PFSK-1 (cell line): Measurements from ENCODE around the gene COL25A1.

Source experiments
- FOXP2 ChIP-seq: optimal IDR thresholded peaks from 2 replicates; pipeline ENCODE3; 2011; ENCODE audit warnings: borderline replicate concordance, control low read depth, inconsistent platforms; ENCODE audit not compliant: insufficient read depth; ENCODE audit errors: extremely low read length, extremely low read depth
- POLR2AphosphoS5 ChIP-seq: IDR thresholded peaks from 2 replicates; pipeline ENCODE4 v1.6.1; 2012; ENCODE audit warnings: low read depth, mild to moderate bottlenecking, control low read depth, low read length, moderate library complexity
- SIN3A ChIP-seq: IDR thresholded peaks from 2 replicates; pipeline ENCODE4 v1.6.1; 2012; ENCODE audit warnings: mild to moderate bottlenecking, low read length, moderate library complexity, borderline replicate concordance; ENCODE audit not compliant: insufficient read depth
- TAF1 ChIP-seq: IDR thresholded peaks from 2 replicates; pipeline ENCODE4 v1.6.1; 2012; ENCODE audit warnings: low read length, control low read depth, borderline replicate concordance; ENCODE audit not compliant: insufficient read depth
- TF ChIP-seq, protein P1 (sequence below), 2 experiments: IDR thresholded peaks; 2 replicates each; pipeline versions ENCODE4 v1.6.1 to v1.8.0; 2011 to 2012; ENCODE audit warnings: low read depth in 2 of 2, low read length in 2 of 2, control low read depth in 1 of 2, inconsistent platforms in 1 of 2, mild to moderate bottlenecking in 1 of 2, moderate library complexity in 1 of 2; ENCODE audit not compliant: insufficient read depth in 1 of 2

Gene COL25A1

GRCh38 chr4:108851366-108851765 is 451.1 kb downstream of the COL25A1 start:
- TF ChIP-seq, protein P1, sequence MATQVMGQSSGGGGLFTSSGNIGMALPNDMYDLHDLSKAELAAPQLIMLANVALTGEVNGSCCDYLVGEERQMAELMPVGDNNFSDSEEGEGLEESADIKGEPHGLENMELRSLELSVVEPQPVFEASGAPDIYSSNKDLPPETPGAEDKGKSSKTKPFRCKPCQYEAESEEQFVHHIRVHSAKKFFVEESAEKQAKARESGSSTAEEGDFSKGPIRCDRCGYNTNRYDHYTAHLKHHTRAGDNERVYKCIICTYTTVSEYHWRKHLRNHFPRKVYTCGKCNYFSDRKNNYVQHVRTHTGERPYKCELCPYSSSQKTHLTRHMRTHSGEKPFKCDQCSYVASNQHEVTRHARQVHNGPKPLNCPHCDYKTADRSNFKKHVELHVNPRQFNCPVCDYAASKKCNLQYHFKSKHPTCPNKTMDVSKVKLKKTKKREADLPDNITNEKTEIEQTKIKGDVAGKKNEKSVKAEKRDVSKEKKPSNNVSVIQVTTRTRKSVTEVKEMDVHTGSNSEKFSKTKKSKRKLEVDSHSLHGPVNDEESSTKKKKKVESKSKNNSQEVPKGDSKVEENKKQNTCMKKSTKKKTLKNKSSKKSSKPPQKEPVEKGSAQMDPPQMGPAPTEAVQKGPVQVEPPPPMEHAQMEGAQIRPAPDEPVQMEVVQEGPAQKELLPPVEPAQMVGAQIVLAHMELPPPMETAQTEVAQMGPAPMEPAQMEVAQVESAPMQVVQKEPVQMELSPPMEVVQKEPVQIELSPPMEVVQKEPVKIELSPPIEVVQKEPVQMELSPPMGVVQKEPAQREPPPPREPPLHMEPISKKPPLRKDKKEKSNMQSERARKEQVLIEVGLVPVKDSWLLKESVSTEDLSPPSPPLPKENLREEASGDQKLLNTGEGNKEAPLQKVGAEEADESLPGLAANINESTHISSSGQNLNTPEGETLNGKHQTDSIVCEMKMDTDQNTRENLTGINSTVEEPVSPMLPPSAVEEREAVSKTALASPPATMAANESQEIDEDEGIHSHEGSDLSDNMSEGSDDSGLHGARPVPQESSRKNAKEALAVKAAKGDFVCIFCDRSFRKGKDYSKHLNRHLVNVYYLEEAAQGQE (IDR thresholded peaks at IDR 0.05; ENCODE audit: insufficient read depth in 1 of 2, low read depth in 2 of 2, low read length in 2 of 2), result no peak
- TF ChIP-seq SIN3A (no peak), TAF1 (no peak), FOXP2 (no peak), POLR2AphosphoS5 (no peak)

DNA sequence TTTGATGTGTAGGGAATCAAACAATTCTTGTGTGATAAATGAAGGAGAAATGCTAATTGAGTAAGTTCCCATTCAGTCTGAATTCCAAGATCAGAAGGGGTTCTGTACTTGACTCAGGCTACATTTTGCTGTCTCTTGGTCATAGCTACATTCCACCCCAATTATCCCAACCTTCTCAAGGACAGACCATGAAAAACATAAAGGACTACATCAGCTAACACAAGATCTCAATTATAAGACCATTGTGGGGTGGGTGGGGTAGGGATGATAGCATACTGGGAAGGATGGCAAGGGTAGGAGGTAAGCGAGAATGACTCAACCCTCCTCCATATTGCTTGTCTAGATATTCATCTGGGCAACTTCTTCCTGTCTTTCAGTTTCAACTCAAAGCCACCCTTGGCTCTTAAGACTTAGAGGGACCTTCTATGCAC is 452.2 kb downstream of the COL25A1 start:
- TF ChIP-seq, protein P1 (IDR thresholded peaks at IDR 0.05; ENCODE audit: insufficient read depth in 1 of 2, low read depth in 2 of 2, low read length in 2 of 2), result no peak
- TF ChIP-seq TAF1 (no peak), POLR2AphosphoS5 (no peak), SIN3A (no peak), FOXP2 (no peak)

- TF ChIP-seq TAF1 (no peak), FOXP2 (no peak), SIN3A (no peak), POLR2AphosphoS5 (no peak)
- TF ChIP-seq, protein P1 (IDR thresholded peaks at IDR 0.05; ENCODE audit: insufficient read depth in 1 of 2, low read depth in 2 of 2, low read length in 2 of 2), result no peak
These were observed 452.8 kb downstream of the COL25A1 start for GRCh38 chr4:108849611-108850168.

- TF ChIP-seq SIN3A, result no peak
- TF ChIP-seq, protein P1 (IDR thresholded peaks at IDR 0.05; ENCODE audit: insufficient read depth in 1 of 2, low read depth in 2 of 2, low read length in 2 of 2), result no peak
- no peak for TF ChIP-seq FOXP2
- no peak for TF ChIP-seq POLR2AphosphoS5
These were observed 455.9 kb downstream of the COL25A1 start for GRCh38 chr4:108846568-108846967.
